GM11168 (cell line): Measurements from ENCODE around the gene MAPK4.
"Not testable (repeated sequence)": the region's sequence is repeated elsewhere in the genome, so short reads cannot be mapped to it uniquely, and the experiment has no call there.

ENCODE experiments used
- in situ Hi-C: fragments of 300-500 bp; cut with MboI; formaldehyde crosslinking; loops from one replicate; pipeline ENCODE4 v1.12.0; 2022; ENCODE audit warnings: low sequenced_read_pairs; ENCODE audit not compliant: unreplicated experiment

Gene MAPK4

GRCh38 chr18:50573196-50573595 is 13.3 kb downstream of the MAPK4 start:
- in situ Hi-C loops: not testable (repeated sequence)

GRCh38 chr18:50573679-50574078 is 13.8 kb downstream of the MAPK4 start:
- in situ Hi-C loops: no loop called here

- in situ Hi-C loops: no loop called here
These were observed 18.1 kb downstream of the MAPK4 start for GRCh38 chr18:50578030-50578429.

GRCh38 chr18:50578651-50579050 is 18.8 kb downstream of the MAPK4 start:
- in situ Hi-C loops: no loop called here

GRCh38 chr18:50579061-50579774 is 19.3 kb downstream of the MAPK4 start:
- in situ Hi-C loops: no loop called here

GRCh38 chr18:50581517-50581916 is 21.6 kb downstream of the MAPK4 start:
- in situ Hi-C loops: no loop called here

GRCh38 chr18:50582500-50582899 is 22.6 kb downstream of the MAPK4 start:
- in situ Hi-C loops: no loop called here

GRCh38 chr18:50586710-50587109 is 26.8 kb downstream of the MAPK4 start:
- in situ Hi-C loops: no loop called here

- in situ Hi-C loops: no loop called here
These were observed 30.7 kb downstream of the MAPK4 start for GRCh38 chr18:50590593-50590992.

- in situ Hi-C loops: no loop called here
These were observed 34.1 kb downstream of the MAPK4 start for GRCh38 chr18:50594012-50594411.

- in situ Hi-C loops: no loop called here
These were observed 35.1 kb downstream of the MAPK4 start for GRCh38 chr18:50594942-50595341.

- in situ Hi-C loops: no loop called here
These were observed 42.6 kb downstream of the MAPK4 start for GRCh38 chr18:50602466-50602865.

GRCh38 chr18:50606609-50607008 is 46.7 kb downstream of the MAPK4 start:
- in situ Hi-C loops: no loop called here

GRCh38 chr18:50607378-50607926 is 47.6 kb downstream of the MAPK4 start:
- in situ Hi-C loops: no loop called here

GRCh38 chr18:50609171-50609570 is 49.3 kb downstream of the MAPK4 start:
- in situ Hi-C loops: not testable (repeated sequence)

GRCh38 chr18:50610349-50610748 is 50.5 kb downstream of the MAPK4 start:
- in situ Hi-C loops: no loop called here

GRCh38 chr18:50611529-50611941 is 51.6 kb downstream of the MAPK4 start:
- in situ Hi-C loops: no loop called here

GRCh38 chr18:50614838-50615237 is 55.0 kb downstream of the MAPK4 start:
- in situ Hi-C loops: no loop called here

- in situ Hi-C loops: no loop called here
These were observed 56.7 kb downstream of the MAPK4 start for GRCh38 chr18:50616484-50617048.

GRCh38 chr18:50619861-50620275 is 60.0 kb downstream of the MAPK4 start:
- in situ Hi-C loops: no loop called here

- in situ Hi-C loops: no loop called here
These were observed 60.4 kb downstream of the MAPK4 start for GRCh38 chr18:50620319-50620718.

- in situ Hi-C loops: no loop called here
These were observed 61.5 kb downstream of the MAPK4 start for GRCh38 chr18:50621366-50621765.
